ENCODE results near the gene TMUB1.

The TMUB1 gene

GRCh38 chr7:151120896-151121295 is 37.6 kb upstream of the TMUB1 start:
- DNase-seq: no peak

- no peak for DNase-seq
Observed at GRCh38 chr7:151119902-151120301, 36.6 kb upstream of the TMUB1 start.

- no peak for DNase-seq
Observed at GRCh38 chr7:151119055-151119415, 35.7 kb upstream of the TMUB1 start.

- no peak for DNase-seq
Observed at GRCh38 chr7:151118108-151119054, 35.1 kb upstream of the TMUB1 start.

- no peak for DNase-seq
Observed at GRCh38 chr7:151117565-151117964, 34.3 kb upstream of the TMUB1 start.

- no peak for DNase-seq
Observed at GRCh38 chr7:151116603-151117440, 33.5 kb upstream of the TMUB1 start.

- no peak for DNase-seq
Observed at GRCh38 chr7:151115836-151116418, 32.6 kb upstream of the TMUB1 start.

- DNase-seq: no peak
Observed at GRCh38 chr7:151115121-151115835, 32.0 kb upstream of the TMUB1 start.

- no peak for DNase-seq
Observed at GRCh38 chr7:151114151-151115090, 31.1 kb upstream of the TMUB1 start.

- DNase-seq: no peak
Observed at GRCh38 chr7:151113344-151114150, 30.3 kb upstream of the TMUB1 start.

GRCh38 chr7:151110941-151111645 is 27.8 kb upstream of the TMUB1 start:
- peak; percentile 63 for DNase-seq

- no peak for DNase-seq
Observed at GRCh38 chr7:151110236-151110940, 27.1 kb upstream of the TMUB1 start.

- DNase-seq: no peak
Observed at GRCh38 chr7:151109094-151110048, 26.1 kb upstream of the TMUB1 start.

GRCh38 chr7:151107882-151108281 is 24.6 kb upstream of the TMUB1 start:
- DNase-seq: no peak

- DNase-seq: no peak
Observed at GRCh38 chr7:151104411-151105235, 21.3 kb upstream of the TMUB1 start.

GRCh38 chr7:151103973-151104372 is 20.7 kb upstream of the TMUB1 start:
- DNase-seq: no peak

- DNase-seq: no peak
Observed at GRCh38 chr7:151102991-151103390, 19.7 kb upstream of the TMUB1 start.
